Stomach smooth muscle (tissue), 2 donors: Measurements from ENCODE around the gene SLC9A8.

ENCODE experiments used
- H3K27ac ChIP-seq: one replicate; pipeline ENCODE4 v1.7.0; 2013; ENCODE audit warnings: mild to moderate bottlenecking, low read length, inconsistent platforms
- H3K27me3 ChIP-seq, 2 donors: one replicate each; pipeline ENCODE4 v1.7.0; 2013; ENCODE audit warnings: low read length in 2 of 2; ENCODE audit not compliant: insufficient read depth in 2 of 2, control insufficient read depth in 1 of 2
- H3K36me3 ChIP-seq, 2 donors: one replicate each; pipeline ENCODE4 v1.7.0; 2013; ENCODE audit warnings: low read length in 2 of 2; ENCODE audit not compliant: control insufficient read depth in 2 of 2, insufficient read depth in 2 of 2
- H3K4me1 ChIP-seq: one replicate; pipeline ENCODE4 v1.7.0; 2013; ENCODE audit warnings: low read length; ENCODE audit not compliant: control insufficient read depth, insufficient read depth
- H3K4me3 ChIP-seq, 2 donors: one replicate each; pipeline ENCODE4 v1.7.0; 2013; ENCODE audit warnings: low read length in 2 of 2
- H3K9ac ChIP-seq, 2 donors: one replicate each; pipeline ENCODE4 v1.7.0; 2013; ENCODE audit warnings: low read length in 2 of 2, mild to moderate bottlenecking in 1 of 2
- H3K9me3 ChIP-seq, 2 donors: one replicate each; pipeline ENCODE4 v1.7.0; 2013; ENCODE audit warnings: low read length in 2 of 2; ENCODE audit not compliant: control insufficient read depth in 2 of 2
- donor health status: healthy.
- donor health status: Pancreatic carcinoma.

SLC9A8 gene

DNA sequence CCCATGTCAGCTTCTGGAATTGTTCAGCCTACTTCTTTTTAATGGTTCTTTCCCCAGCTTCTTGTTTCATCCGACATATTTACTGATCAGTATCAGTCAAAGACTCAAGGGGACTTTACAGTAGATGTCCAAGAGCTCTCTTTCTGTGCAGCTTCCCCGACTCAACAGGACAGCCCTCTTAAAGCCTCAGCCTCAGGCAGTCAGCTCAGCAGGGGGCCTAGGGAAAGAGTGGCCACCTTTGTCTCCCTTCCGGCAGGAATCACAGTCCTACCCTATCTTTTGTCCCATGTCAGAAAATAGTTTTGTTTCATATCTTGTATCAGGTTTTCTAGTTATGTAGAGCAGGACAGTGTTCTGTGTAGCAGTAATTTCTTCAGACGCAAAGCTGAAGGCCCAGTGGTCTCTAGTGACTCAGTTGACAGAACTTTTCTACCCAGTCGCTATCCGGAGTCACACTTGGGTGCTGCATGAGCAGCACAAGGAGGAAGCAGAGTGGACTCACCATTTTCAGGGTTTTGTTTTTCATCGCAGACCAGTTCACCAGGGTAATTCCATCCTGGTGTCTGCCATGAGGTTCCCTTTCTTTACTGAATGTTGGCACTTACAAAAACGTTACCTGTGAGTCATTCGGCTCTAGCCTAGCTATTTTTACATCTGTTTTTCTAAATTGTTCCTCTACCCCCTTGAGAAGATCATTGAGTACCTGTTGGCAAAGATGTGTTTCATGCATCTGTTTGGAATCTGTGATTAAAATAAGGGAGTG, 55.0 kb downstream of the SLC9A8 start:
- Histone ChIP-seq H3K36me3 (peaks cover 9 to 22% of the 10 kb centered on the region in 2 donors), H3K9ac (no peak overlapping the region), H3K9me3 (no peaks in the 10 kb centered on the region), H3K27me3 (no peaks in the 10 kb centered on the region), H3K4me1 (peaks cover 7% of the 10 kb centered on the region), H3K4me3 (no peak overlapping the region), H3K27ac (no peak overlapping the region)

DNA sequence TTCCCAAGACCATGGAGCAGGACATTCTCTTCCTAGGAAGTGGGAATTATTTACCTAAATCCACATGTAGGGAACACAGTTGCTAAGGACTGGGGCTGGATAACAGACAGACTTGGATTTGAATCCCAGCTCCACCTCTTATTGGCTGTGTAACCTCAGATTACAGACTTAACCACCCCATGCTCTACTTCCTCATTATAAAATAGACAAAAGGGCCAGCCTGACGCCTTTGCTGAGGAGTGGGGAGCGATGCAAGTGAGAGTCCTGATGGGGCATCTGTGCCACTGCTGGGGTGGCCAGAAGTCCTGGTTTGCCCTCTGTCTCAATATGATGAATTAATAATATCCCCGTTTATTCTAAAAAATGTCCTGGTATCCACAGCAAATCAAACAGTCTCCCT, 55.9 kb downstream of the SLC9A8 start:
- Histone ChIP-seq H3K4me1 (peaks cover 7% of the 10 kb centered on the region), H3K27ac (no peak overlapping the region), H3K9ac (no peak overlapping the region), H3K4me3 (no peak overlapping the region), H3K36me3 (peaks cover 9 to 22% of the 10 kb centered on the region in 2 donors), H3K27me3 (no peaks in the 10 kb centered on the region), H3K9me3 (no peaks in the 10 kb centered on the region)

DNA sequence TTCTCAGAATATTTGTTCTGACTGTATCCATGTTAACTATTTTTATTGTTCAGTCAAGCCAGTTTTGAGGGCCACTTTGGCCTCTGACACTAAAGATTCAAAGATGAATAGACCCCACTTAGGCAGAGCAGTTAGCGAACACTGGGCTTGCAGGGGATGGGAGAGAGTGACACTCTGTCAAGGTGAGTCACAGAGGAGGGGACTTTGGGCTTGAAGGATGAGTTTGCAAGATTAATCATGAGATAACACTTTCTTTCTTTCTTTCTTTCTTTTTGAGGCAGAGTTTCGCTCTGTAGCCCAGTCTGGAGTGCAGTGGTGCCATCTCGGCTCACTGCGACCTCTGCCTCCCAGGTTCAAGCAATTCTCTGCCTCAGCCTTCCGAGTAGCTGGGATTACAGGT, 56.3 kb downstream of the SLC9A8 start:
- Histone ChIP-seq H3K4me3 (no peak overlapping the region), H3K27ac (no peak overlapping the region), H3K4me1 (peaks cover 7% of the 10 kb centered on the region), H3K9ac (no peak overlapping the region), H3K9me3 (no peaks in the 10 kb centered on the region), H3K36me3 (peaks cover 9 to 22% of the 10 kb centered on the region in 2 donors), H3K27me3 (no peaks in the 10 kb centered on the region)

DNA sequence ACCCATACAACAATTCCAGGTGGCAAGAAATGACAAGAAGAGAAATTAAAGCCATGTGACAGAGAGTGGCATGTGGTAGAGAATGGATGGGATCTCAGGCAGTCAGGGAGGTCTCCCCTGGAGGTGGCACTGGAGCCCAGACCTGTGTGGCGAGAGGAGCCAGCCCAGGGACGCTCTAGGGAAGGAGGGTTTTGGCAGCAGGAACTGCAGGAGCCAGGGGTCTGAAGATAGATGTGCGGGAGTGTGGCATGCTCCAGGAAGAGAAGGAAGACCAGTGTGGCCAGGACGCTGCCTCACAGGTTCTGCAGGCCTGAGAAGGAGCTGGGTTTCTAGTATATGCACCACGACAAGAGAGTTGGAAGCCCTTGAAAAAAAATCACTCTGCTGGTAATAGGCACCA, 57.6 kb downstream of the SLC9A8 start:
- H3K4me3 ChIP-seq, result no peak overlapping the region
- no peak overlapping the region for H3K9ac ChIP-seq
- no peaks in the 10 kb centered on the region for H3K9me3 ChIP-seq
- no peak overlapping the region for H3K27ac ChIP-seq
- no peaks in the 10 kb centered on the region for H3K27me3 ChIP-seq
- peaks cover 5 to 17% of the 10 kb centered on the region in 2 donors for H3K36me3 ChIP-seq
- H3K4me1 ChIP-seq, result peaks cover 7% of the 10 kb centered on the region

DNA sequence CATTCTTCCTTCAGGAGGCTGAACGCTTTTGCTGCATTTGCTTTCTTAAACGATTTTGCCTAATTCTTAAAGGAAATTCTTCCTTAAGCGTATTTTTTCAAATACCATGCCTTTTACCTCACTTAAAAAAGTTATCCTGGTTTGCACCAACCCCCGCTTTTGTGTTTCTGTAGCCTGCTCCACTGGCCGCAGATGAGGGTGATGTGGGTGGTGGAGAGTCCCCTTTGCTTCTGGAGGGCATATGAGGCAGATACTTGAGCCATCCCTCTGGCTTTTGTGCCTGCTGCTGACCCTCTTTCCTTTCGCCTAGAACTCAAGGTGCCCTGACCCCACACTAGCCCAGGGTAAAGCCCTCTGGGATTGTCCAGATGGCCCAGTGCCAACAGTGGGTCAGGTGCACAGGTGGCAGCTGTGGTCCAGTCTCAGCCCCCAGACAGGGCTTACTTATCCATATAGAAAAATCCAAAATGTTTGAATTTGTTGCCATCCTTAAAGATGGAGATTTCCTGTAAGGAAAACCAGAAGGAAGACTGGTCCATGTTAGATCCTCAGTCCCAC, 58.8 kb downstream of the SLC9A8 start:
- no peak overlapping the region for H3K4me3 ChIP-seq
- H3K27me3 ChIP-seq, result no peaks in the 10 kb centered on the region
- no peaks in the 10 kb centered on the region for H3K9me3 ChIP-seq
- H3K27ac ChIP-seq, result no peak overlapping the region
- no peak overlapping the region for H3K9ac ChIP-seq
- H3K4me1 ChIP-seq, result peaks cover 7% of the 10 kb centered on the region
- peaks cover 5 to 10% of the 10 kb centered on the region in 2 donors for H3K36me3 ChIP-seq

DNA sequence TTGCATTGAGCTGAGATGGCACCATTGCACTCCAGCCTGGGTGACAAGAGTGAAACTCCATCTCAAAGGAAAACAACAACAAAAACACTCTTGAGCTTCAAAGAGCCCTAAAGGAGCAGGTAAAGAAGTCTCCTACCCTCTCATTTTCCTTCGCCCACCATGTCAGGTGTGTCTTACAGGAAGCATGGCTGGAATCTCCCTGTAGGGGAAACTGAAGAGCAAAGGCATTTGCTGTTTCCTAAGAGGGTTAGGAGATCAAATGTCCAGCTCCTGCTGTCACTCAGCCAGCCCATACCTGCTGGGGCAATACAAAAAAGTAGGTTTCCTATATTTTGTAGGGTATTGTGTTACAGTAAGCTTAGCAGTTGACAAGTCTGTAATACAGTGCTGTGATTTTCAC, 59.4 kb downstream of the SLC9A8 start:
- Histone ChIP-seq H3K4me3 (no peak overlapping the region), H3K4me1 (peaks cover 7% of the 10 kb centered on the region), H3K36me3 (peaks cover 5 to 10% of the 10 kb centered on the region in 2 donors), H3K9ac (no peak overlapping the region), H3K27ac (no peak overlapping the region), H3K27me3 (no peaks in the 10 kb centered on the region), H3K9me3 (no peaks in the 10 kb centered on the region)

DNA sequence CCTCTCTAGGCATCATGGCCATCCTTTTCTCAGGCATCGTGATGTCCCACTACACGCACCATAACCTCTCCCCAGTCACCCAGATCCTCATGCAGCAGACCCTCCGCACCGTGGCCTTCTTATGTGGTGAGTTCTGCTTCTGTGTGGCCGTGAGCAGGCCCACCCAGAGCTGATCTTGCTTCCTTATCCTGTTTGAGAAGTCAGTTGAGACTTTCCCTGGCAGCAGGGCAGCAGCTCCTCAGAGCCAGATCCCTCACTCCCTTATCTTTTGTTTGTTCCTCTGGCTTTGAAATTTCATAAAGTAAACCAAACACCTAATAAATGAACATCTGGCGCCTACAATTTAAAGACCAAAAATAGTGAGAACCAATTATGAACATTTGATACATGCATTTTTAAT, 62.1 kb downstream of the SLC9A8 start:
- Histone ChIP-seq H3K4me3 (no peak overlapping the region), H3K9me3 (no peaks in the 10 kb centered on the region), H3K4me1 (peaks cover 4% of the 10 kb centered on the region), H3K9ac (no peak overlapping the region), H3K36me3 (peaks cover 0 to 6% of the 10 kb centered on the region in 2 donors), H3K27me3 (no peaks in the 10 kb centered on the region), H3K27ac (no peak overlapping the region)

DNA sequence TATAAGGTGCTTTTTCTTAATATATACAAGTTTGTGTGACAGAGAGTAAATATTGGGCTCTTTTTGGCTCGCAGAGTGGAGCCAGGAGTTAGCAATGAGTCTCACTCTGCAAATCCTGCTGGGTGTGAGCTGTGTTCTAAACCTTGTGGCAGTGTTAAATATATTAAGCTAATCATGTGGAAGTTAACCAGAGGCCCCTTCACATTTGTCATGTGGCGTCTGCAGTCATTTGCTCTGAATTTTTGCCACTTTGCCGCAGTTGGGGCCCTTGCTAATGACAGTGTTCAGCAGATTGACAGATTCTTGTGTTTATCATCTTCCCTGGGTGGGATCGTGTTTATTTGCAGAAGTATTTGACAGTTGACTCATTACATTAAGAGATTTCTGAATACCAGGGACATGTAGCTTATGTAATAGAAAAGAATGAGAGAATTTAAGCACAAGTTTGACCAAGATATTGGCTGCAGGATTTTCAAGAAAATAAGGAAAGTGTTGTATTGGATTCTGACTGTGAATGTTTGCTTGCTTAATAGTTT, 64.8 kb downstream of the SLC9A8 start:
- no peak overlapping the region for H3K27ac ChIP-seq
- no peak overlapping the region for H3K9ac ChIP-seq
- peaks cover 0 to 11% of the 10 kb centered on the region in 2 donors for H3K36me3 ChIP-seq
- H3K4me3 ChIP-seq, result no peak overlapping the region
- H3K27me3 ChIP-seq, result no peaks in the 10 kb centered on the region
- H3K4me1 ChIP-seq, result peaks cover 10% of the 10 kb centered on the region
- H3K9me3 ChIP-seq, result no peaks in the 10 kb centered on the region

DNA sequence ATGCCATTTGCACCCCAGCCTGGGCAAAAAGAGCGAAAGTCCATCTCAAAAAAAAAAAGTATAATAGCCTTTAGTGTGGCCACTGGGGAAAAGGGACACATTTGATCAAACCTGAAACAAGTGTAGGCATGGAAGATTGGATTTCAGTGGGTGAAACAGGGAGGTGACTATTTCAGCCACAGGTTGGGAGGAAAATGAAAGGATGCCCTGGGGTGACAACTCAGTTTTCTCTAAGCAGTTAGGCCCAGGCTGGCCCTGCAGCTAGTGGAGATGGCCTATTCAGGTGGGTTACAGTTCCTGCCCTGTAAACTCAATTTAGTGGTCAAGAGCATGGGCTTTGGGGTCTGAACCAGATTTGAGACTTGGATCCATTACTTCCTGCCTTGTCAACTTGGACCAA, 66.3 kb downstream of the SLC9A8 start:
- Histone ChIP-seq H3K9me3 (no peaks in the 10 kb centered on the region), H3K4me3 (no peak overlapping the region), H3K4me1 (peaks cover 10% of the 10 kb centered on the region), H3K27me3 (no peaks in the 10 kb centered on the region), H3K9ac (no peak overlapping the region), H3K36me3 (peaks cover 6 to 20% of the 10 kb centered on the region in 2 donors), H3K27ac (no peak overlapping the region)

DNA sequence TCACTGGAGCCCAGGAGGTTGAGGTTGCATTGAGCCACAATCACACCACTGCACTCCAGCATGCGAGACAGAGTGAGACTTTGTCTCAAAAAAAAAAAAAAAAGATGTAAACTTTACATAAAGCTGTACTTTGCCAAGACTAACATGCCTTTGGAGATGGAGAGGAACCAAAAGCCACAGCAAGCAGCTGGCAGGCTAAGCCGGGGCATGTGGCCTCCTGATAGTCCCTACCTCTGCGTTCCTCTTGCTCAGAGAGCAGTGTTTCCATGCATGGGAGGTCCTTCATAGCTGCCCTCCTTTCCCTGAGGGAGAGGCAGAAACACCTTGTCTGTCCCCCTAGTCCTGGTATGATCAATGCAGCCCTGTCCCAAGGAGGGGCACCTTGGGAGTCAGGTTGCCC, 67.5 kb downstream of the SLC9A8 start:
- Histone ChIP-seq H3K27ac (no peak overlapping the region), H3K27me3 (no peaks in the 10 kb centered on the region), H3K4me1 (peaks cover 10% of the 10 kb centered on the region), H3K9ac (no peak overlapping the region), H3K4me3 (no peak overlapping the region), H3K36me3 (peaks cover 12 to 26% of the 10 kb centered on the region in 2 donors), H3K9me3 (no peaks in the 10 kb centered on the region)
